DND-41 (cell line): ENCODE measurements around the gene SLC2A9.

Experiments used
- ATAC-seq: fragments of 200-7000 bp; cut with Tn5 transposase; 3 replicates; pipeline ENCODE4 v1.9.1; 2021; ENCODE audit warnings: low read depth; ENCODE audit not compliant: insufficient read depth
- DNase-seq: peaks from one replicate; pipeline ENCODE4 v3.0.0-alpha.2; 2020
- H2AFZ ChIP-seq: 2 replicates; pipeline ENCODE4 v1.6.0; 2012; ENCODE audit warnings: low read depth, low read length
- H3K27ac ChIP-seq: 2 replicates; pipeline ENCODE4 v1.5.1; 2012; ENCODE audit warnings: low read length, inconsistent platforms
- H3K27me3 ChIP-seq: fragments of 200-600 bp; sonication (generic); 2 replicates; pipeline ENCODE4 v1.6.0; 2012; ENCODE audit warnings: low read length, mild to moderate bottlenecking, inconsistent platforms; ENCODE audit not compliant: insufficient read depth, poor library complexity
- H3K36me3 ChIP-seq: 2 replicates; pipeline ENCODE4 v1.5.1; 2012; ENCODE audit warnings: low read length, inconsistent platforms; ENCODE audit not compliant: insufficient read depth
- H3K4me1 ChIP-seq: 2 replicates; pipeline ENCODE4 v1.5.1; 2012; ENCODE audit warnings: mild to moderate bottlenecking, low read length; ENCODE audit not compliant: insufficient read depth
- H3K4me2 ChIP-seq: 2 replicates; pipeline ENCODE4 v1.6.0; 2012; ENCODE audit warnings: mild to moderate bottlenecking, moderate library complexity, low read length, inconsistent platforms; ENCODE audit not compliant: insufficient read depth
- H3K4me3 ChIP-seq, 2 experiments: fragments of 200-600 bp in 1 of 2; shearing (Covaris generic) in 1 of 2; 2 replicates each; pipeline ENCODE4 v1.5.1; 2012 to 2016; ENCODE audit warnings: inconsistent platforms in 2 of 2, low read length in 2 of 2, mild to moderate bottlenecking in 2 of 2, low read depth in 1 of 2, moderate library complexity in 1 of 2
- H3K79me2 ChIP-seq: 2 replicates; pipeline ENCODE4 v1.6.0; 2012; ENCODE audit warnings: low read length, inconsistent platforms; ENCODE audit not compliant: insufficient read depth
- H3K9ac ChIP-seq: 2 replicates; pipeline ENCODE4 v1.6.0; 2012; ENCODE audit warnings: low read depth, mild to moderate bottlenecking, inconsistent platforms, low read length, moderate library complexity
- H3K9me3 ChIP-seq: 2 replicates; pipeline ENCODE4 v1.5.1; 2012; ENCODE audit warnings: low read length, moderate library complexity, mild to moderate bottlenecking, inconsistent platforms; ENCODE audit not compliant: insufficient read depth, severe bottlenecking
- H4K20me1 ChIP-seq: 2 replicates; pipeline ENCODE4 v1.6.0; 2012; ENCODE audit warnings: low read length; ENCODE audit not compliant: insufficient read depth
- CTCF ChIP-seq: IDR thresholded peaks from 2 replicates; pipeline ENCODE4 v1.5.1; 2012; ENCODE audit warnings: borderline replicate concordance, low read length, moderate library complexity, mild to moderate bottlenecking; ENCODE audit not compliant: poor library complexity, severe bottlenecking; ENCODE audit errors: extremely low read depth
- EZH2 ChIP-seq: IDR thresholded peaks from 3 replicates; pipeline ENCODE4 v1.6.1; 2012; ENCODE audit warnings: borderline replicate concordance, low read depth, mild to moderate bottlenecking, moderate library complexity, low read length, inconsistent platforms; ENCODE audit not compliant: severe bottlenecking

Gene SLC2A9

GRCh38 chr4:10029403-10029802 lies 8.1 kb upstream of the SLC2A9 start:
- H4K20me1 ChIP-seq, result no peaks in the 10 kb centered on the region
- H3K4me3 ChIP-seq, result no peak overlapping the region
- peaks cover 2% of the 10 kb centered on the region for H3K27me3 ChIP-seq
- no peaks in the 10 kb centered on the region for H3K4me1 ChIP-seq
- H3K36me3 ChIP-seq, result no peaks in the 10 kb centered on the region
- no peak for TF ChIP-seq CTCF
- TF ChIP-seq EZH2, result no peak
- no peak overlapping the region for H3K4me2 ChIP-seq
- ATAC-seq (no peak), DNase-seq (no peak)
- no peak overlapping the region for H3K9ac ChIP-seq
- H3K27ac ChIP-seq, result no peak overlapping the region
- no peak overlapping the region for H2AFZ ChIP-seq
- H3K79me2 ChIP-seq, result no peaks in the 10 kb centered on the region
- no peaks in the 10 kb centered on the region for H3K9me3 ChIP-seq

DNA sequence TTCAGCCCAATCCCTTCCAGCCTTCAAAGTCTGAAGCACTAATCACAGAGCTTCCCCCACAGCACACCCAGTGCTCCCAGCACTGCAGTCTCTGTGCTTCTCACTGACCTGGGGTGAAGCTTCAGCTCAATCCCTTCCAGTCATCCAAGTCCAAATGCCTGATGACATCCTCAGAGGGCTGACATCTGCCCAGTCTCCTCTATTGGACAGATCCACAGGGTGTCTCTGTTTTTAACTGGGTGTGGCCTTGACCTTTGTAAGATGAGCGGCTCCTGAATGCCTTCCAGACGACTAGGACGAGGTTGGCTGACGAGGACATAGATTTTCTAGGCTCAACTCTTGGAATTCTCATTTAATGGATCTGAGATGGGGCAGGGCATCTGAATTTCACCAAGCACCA lies 7.6 kb upstream of the SLC2A9 start:
- Histone ChIP-seq H3K4me2 (no peak overlapping the region), H3K79me2 (no peaks in the 10 kb centered on the region), H3K4me3 (no peak overlapping the region), H4K20me1 (no peaks in the 10 kb centered on the region), H3K4me1 (no peaks in the 10 kb centered on the region), H3K9me3 (no peaks in the 10 kb centered on the region), H3K36me3 (no peaks in the 10 kb centered on the region), H3K9ac (no peak overlapping the region), H3K27ac (no peak overlapping the region), H3K27me3 (peaks cover 2% of the 10 kb centered on the region), H2AFZ (no peak overlapping the region)
- DNase-seq (no peak), ATAC-seq (no peak)
- TF ChIP-seq CTCF, result no peak
- no peak for TF ChIP-seq EZH2

DNA sequence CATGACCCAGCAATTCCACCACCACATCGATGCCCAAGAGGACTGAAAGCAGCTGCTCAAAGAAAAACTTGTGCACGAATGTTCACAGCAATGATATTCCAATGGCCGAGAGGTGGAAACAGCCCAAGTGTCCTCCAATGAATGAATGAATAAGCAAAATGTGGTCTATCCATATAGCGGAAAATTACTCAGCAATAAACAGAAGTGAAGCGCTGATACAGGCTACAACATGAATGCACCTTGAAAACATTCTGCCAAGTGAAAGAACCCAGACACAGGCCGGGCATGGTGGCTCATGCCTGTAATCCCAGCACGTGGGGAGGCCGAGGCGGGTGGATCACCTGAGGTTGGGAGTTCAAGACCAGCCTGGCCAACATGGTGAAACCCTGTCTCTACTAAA lies 5.2 kb upstream of the SLC2A9 start:
- Histone ChIP-seq H3K27ac (no peak overlapping the region), H3K4me1 (no peaks in the 10 kb centered on the region), H2AFZ (no peak overlapping the region), H3K4me3 (no peak overlapping the region), H3K79me2 (no peaks in the 10 kb centered on the region), H3K4me2 (no peak overlapping the region), H3K27me3 (no peaks in the 10 kb centered on the region), H3K9ac (no peak overlapping the region), H4K20me1 (no peaks in the 10 kb centered on the region), H3K9me3 (no peaks in the 10 kb centered on the region), H3K36me3 (no peaks in the 10 kb centered on the region)
- no peak for DNase-seq
- ATAC-seq, result no peak
- no peak for TF ChIP-seq CTCF
- TF ChIP-seq EZH2, result no peak

DNA sequence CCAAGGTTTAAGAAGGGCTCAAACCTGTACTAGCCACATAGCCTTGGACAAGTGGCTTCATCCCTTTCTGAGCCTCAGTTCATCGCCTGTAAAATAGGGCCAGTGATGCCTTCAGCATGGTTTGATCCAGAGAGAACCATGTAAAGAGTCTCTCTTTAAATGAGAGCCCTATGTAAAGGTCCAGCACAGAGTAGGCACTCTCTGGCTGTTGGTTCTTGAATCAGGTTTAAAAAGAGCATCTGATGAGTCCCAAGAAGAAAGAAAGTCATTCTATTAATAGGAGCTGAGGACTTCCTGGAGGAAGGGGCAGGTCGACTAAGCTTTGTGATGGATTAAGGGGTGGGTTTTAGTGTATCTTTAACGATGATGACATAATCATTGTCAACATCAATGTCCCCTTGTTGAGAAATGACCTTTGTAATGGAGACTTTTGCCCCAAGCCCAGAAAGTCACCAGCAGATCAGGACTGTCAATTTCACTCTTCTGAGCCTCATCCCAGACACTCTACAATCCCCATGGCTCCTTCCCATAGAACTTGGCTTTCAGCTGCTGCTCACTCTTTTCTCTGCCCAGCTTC lies 4.0 kb upstream of the SLC2A9 start:
- Histone ChIP-seq H3K9ac (no peak overlapping the region), H2AFZ (no peak overlapping the region), H4K20me1 (no peaks in the 10 kb centered on the region), H3K79me2 (no peaks in the 10 kb centered on the region), H3K4me2 (no peak overlapping the region), H3K27me3 (no peaks in the 10 kb centered on the region), H3K9me3 (no peaks in the 10 kb centered on the region), H3K4me1 (no peaks in the 10 kb centered on the region), H3K27ac (no peak overlapping the region), H3K36me3 (no peaks in the 10 kb centered on the region), H3K4me3 (no peak overlapping the region)
- no peak for TF ChIP-seq EZH2
- TF ChIP-seq CTCF, result no peak
- no peak for DNase-seq
- no peak for ATAC-seq
